PC-3 (cell line): ENCODE results near the gene SWT1.

Experiments used
- CTCF ChIP-seq: fragments of 300-600 bp; sonication (generic); conservative IDR thresholded peaks from 2 replicates; pipeline ENCODE4 v1.5.1; 2017; ENCODE audit warnings: antibody characterized with exemption, low read depth, mild to moderate bottlenecking, low read length
- EZH2 ChIP-seq: fragments of 300-600 bp; sonication (generic); IDR thresholded peaks from one replicate; pipeline ENCODE4 v1.6.1; 2017; ENCODE audit warnings: antibody characterized with exemption, mild to moderate bottlenecking, low read length; ENCODE audit not compliant: unreplicated experiment

DNA sequence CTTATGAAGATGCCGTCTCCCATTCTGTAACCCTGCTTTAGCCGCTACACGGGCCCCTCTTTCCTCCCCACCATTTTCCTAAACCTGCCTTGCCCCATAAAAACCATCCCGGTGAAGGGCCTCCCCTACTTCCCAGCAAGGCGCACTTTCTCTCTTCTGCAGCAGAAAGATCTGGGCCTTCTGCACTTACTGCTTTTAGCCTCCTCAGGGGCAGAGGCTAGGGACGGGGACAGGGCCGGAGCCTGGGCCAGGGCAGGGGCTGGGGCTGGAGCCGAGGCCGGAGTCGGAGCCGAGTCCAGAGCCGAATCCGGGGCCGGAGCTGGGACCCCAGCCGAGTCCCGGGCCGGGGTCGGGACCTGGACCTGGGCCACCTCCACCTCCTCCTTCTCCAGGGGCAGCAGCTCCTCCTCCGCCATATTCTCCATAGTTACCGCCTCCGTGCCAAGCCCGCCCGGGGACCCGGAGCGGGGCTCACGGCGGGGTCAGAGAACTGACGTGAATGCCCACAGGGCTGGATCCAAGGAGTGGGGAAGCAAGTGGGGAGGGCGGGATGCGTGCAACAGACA, 596 bp upstream of the SWT1 start:
- TF ChIP-seq CTCF (no peak), EZH2 (no peak)
